K562 (cell line): Measurements from ENCODE around the gene ZNF804A. TPM values are rescaled to one million over a fixed set of nuclear protein-coding genes. Genes with fewer than 3 reads are reported as not detected.
"Not testable (repeated sequence)": the region's sequence is repeated elsewhere in the genome, so short reads cannot be mapped to it uniquely, and the experiment has no call there.

Experiments
- ATAC-seq: fragments of 200-7000 bp; cut with Tn5 transposase; 3 replicates; pipeline ENCODE4 v1.9.1; 2020; ENCODE audit warnings: moderate library complexity
- BruUV-seq: library from RNA; stranded (reverse); fragments of 400-500 nt; replicated peaks from 2 replicates; lab custom pipeline; 2021; lab: Mats Ljungman, UMichigan
- CTCF ChIA-PET: fragments of 300-600 bp; formaldehyde crosslinking; extraction: SDS; loops from one replicate; lab custom pipeline; 2021; ENCODE audit warnings: low intra/inter-chr PET ratio; lab: Yijun Ruan, JAX
- POLR2A ChIA-PET: fragments of 300-600, 350-650 bp; sonication (Branson Sonifier 250); formaldehyde crosslinking; extraction: SDS; loops from one replicate; lab custom pipeline; 2021; ENCODE audit warnings: antibody characterized with exemption, inconsistent platforms; lab: Yijun Ruan, JAX
- DNase-seq, 4 experiments: peaks; one replicate each; pipeline versions ENCODE4 v3.0.0 to v3.0.0-alpha.2; 2011 to 2018; ENCODE audit warnings: low spot score in 3 of 4, mixed read lengths in 3 of 4; ENCODE audit errors: extremely low read depth in 1 of 4
- FAIRE-seq: peaks from 2 replicates; lab custom pipeline; 2011; peaks lifted over from hg19 to GRCh38; lab: Jason Lieb, UNC
- H2AFZ ChIP-seq: 2 replicates; pipeline ENCODE4 v1.6.0; 2011; ENCODE audit warnings: low read depth, low read length, control low read depth, inconsistent platforms
- H3K27ac ChIP-seq: fragments of 200-600 bp; 3 replicates; pipeline ENCODE4 v1.8.0; 2011; ENCODE audit warnings: low read depth, mild to moderate bottlenecking, control low read depth, inconsistent platforms, low read length, moderate library complexity, mixed read lengths; ENCODE audit errors: extremely low read depth
- H3K27me3 ChIP-seq, 2 experiments: fragments of 300-600 bp in 1 of 2; 2 replicates in 1 of 2; 3 replicates in 1 of 2; pipeline versions ENCODE4 v1.6.0 to v1.8.0; 2011; ENCODE audit warnings: inconsistent platforms in 2 of 2, low read length in 2 of 2, mild to moderate bottlenecking in 1 of 2, mixed read lengths in 1 of 2, moderate library complexity in 1 of 2; ENCODE audit not compliant: control insufficient read depth in 2 of 2, insufficient read depth in 2 of 2
- H3K36me3 ChIP-seq: fragments of 300-600 bp; 3 replicates; pipeline ENCODE4 v1.8.0; 2011; ENCODE audit warnings: mild to moderate bottlenecking, low read length, inconsistent platforms; ENCODE audit not compliant: control insufficient read depth, insufficient read depth
- H3K4me1 ChIP-seq, 2 experiments: fragments of 200-600 bp in 1 of 2; replicated peaks in 1 of 2; 2 replicates in 1 of 2; 3 replicates in 1 of 2; pipeline versions ENCODE4 v1.5.1 to v1.8.0; 2011; ENCODE audit warnings: inconsistent platforms in 2 of 2, low read length in 2 of 2, mild to moderate bottlenecking in 1 of 2, mixed read lengths in 1 of 2, moderate library complexity in 1 of 2; ENCODE audit not compliant: control insufficient read depth in 2 of 2, insufficient read depth in 2 of 2
- H3K4me2 ChIP-seq: 2 replicates; pipeline ENCODE4 v1.6.1; 2011; ENCODE audit warnings: low read length, control low read depth, inconsistent platforms, mixed read lengths; ENCODE audit not compliant: insufficient read depth
- H3K4me3 ChIP-seq: fragments of 200-600 bp; sonication (generic), shearing (Covaris generic); 2 replicates; pipeline ENCODE4 v1.5.1; 2016; ENCODE audit warnings: control low read depth, inconsistent platforms
- H3K79me2 ChIP-seq: fragments of 200-600 bp; 3 replicates; pipeline ENCODE4 v1.8.0; 2011; ENCODE audit warnings: low read length, inconsistent platforms; ENCODE audit not compliant: control insufficient read depth, insufficient read depth
- H3K9ac ChIP-seq, 2 experiments: 2 replicates each; pipeline versions ENCODE4 v1.6.0 to v1.6.1; 2011; ENCODE audit warnings: low read depth in 2 of 2, low read length in 2 of 2, control low read depth in 1 of 2, inconsistent platforms in 1 of 2, mild to moderate bottlenecking in 1 of 2, mixed read lengths in 1 of 2; ENCODE audit not compliant: insufficient read depth in 1 of 2
- H3K9me1 ChIP-seq: one replicate; pipeline ENCODE4 v1.6.0; 2011; ENCODE audit warnings: inconsistent platforms, mild to moderate bottlenecking, low read length, moderate library complexity; ENCODE audit not compliant: control insufficient read depth, insufficient read depth
- H3K9me3 ChIP-seq: replicated peaks from 2 replicates; pipeline ENCODE4 v1.5.1; 2011; ENCODE audit warnings: low read depth, low read length, inconsistent platforms; ENCODE audit not compliant: control insufficient read depth, insufficient read depth
- H4K20me1 ChIP-seq: replicated peaks from 2 replicates; pipeline ENCODE4 v1.6.1; 2011; ENCODE audit warnings: low read length, inconsistent platforms, mixed read lengths; ENCODE audit not compliant: control insufficient read depth, insufficient read depth
- C11orf30 ChIP-seq: fragments of 450-650 bp; IDR thresholded peaks from 2 replicates; pipeline ENCODE4 v1.6.1; 2016; ENCODE audit warnings: low read depth, mild to moderate bottlenecking
- CBFA2T2 ChIP-seq: fragments of 450-650 bp; conservative IDR thresholded peaks from 2 replicates; pipeline ENCODE4 v1.6.1; 2017; ENCODE audit warnings: mild to moderate bottlenecking
- EP300 ChIP-seq: IDR thresholded peaks from 2 replicates; pipeline ENCODE4 v1.6.1; 2012; ENCODE audit warnings: low read length, improper control_type of control experiment
- MAFF ChIP-seq: IDR thresholded peaks from 2 replicates; pipeline ENCODE4 v1.6.1; 2012; ENCODE audit warnings: low read length, improper control_type of control experiment
- MAFG ChIP-seq: fragments of 450-650 bp; conservative IDR thresholded peaks from 2 replicates; pipeline ENCODE4 v1.6.1; 2016; ENCODE audit warnings: missing genetic modification characterization, missing compliant biosample characterization
- MAFK ChIP-seq: IDR thresholded peaks from 2 replicates; pipeline ENCODE4 v1.6.1; 2011; ENCODE audit warnings: low read length, improper control_type of control experiment
- MEIS2 ChIP-seq: fragments of 450-650 bp; IDR thresholded peaks from 2 replicates; pipeline ENCODE4 v1.6.1; 2014; ENCODE audit warnings: mild to moderate bottlenecking; ENCODE audit not compliant: partially characterized antibody
- MXI1 ChIP-seq: IDR thresholded peaks from 2 replicates; pipeline ENCODE4 v1.6.1; 2011; ENCODE audit warnings: low read depth, mild to moderate bottlenecking, improper control_type of control experiment, low read length
- ZNF316 ChIP-seq: fragments of 450-650 bp; IDR thresholded peaks from 2 replicates; pipeline ENCODE4 v1.6.1; 2016
- ZNF507 ChIP-seq: conservative IDR thresholded peaks from 2 replicates; pipeline ENCODE4 v1.6.1; 2017; ENCODE audit warnings: missing genetic modification characterization, missing compliant biosample characterization
- WGBS: fragments of 100-300 bp; shearing (Covaris generic); methylation state at CpG from one replicate; pipeline ENCODE4 v1.1.6; 2016; ENCODE audit warnings: low coverage, mixed read lengths; ENCODE audit not compliant: insufficient coverage; ENCODE audit errors: missing lambda C conversion rate; 5-methylcytosine and 5-hydroxymethylcytosine counted together
- in situ Hi-C: fragments of 300-500 bp; cut with MboI; formaldehyde crosslinking; loops from 4 replicates; pipeline ENCODE4 v1.15.0; 2018; ENCODE audit warnings: inconsistent platforms, mixed read lengths
- intact Hi-C: fragments of 100-400 bp; cut with micrococcal nuclease; formaldehyde crosslinking; loops from 2 replicates; pipeline ENCODE4 v1.14.2; 2022
- polyA plus RNA-seq, 8 experiments: library from polyadenylated mRNA; depleted of rRNA in 4 of 8; stranded (reverse) in 5 of 8; unstranded in 3 of 8; fragments of >200 nt; fragmentation: Nextera tagmentation in 2 of 8; fragmentation: Illumina TruSeq in 1 of 8; extraction: Ambion mirVana in 2 of 8; extraction: Trizol in 1 of 8; gene quantifications; 2 replicates each; pipeline versions ENCODE4 v1.2.1 to v1.2.3, GENCODE V29; 2011 to 2014; ENCODE audit warnings: inconsistent platforms in 1 of 8, missing spikeins in 1 of 8
- total RNA-seq, 7 experiments: library from RNA; depleted of rRNA in 6 of 7; stranded (reverse); fragments of >200 nt in 6 of 7; fragmentation: Illumina TruSeq in 2 of 7; extraction: Trizol in 2 of 7; gene quantifications; 2 replicates each; pipeline versions ENCODE4 v1.2.1 to v1.2.3, GENCODE V29; 2011 to 2021; ENCODE audit warnings: low replicate concordance in 1 of 7

Gene ZNF804A
- total and polyA plus RNA-seq, 9 of the 15 experiments (the other 6 are each of a cell fraction or from before 2014, with no cell fraction given): 0.01 to 1.2 (median 0.73) TPM

- TF ChIP-seq MEIS2 (peak; percentile 27), CBFA2T2 (peak; percentile 39; the same call in 1 of the 2 replicates)
Measured at GRCh38 chr2:184756885-184757284, 158.6 kb downstream of the ZNF804A start (continued).

DNA sequence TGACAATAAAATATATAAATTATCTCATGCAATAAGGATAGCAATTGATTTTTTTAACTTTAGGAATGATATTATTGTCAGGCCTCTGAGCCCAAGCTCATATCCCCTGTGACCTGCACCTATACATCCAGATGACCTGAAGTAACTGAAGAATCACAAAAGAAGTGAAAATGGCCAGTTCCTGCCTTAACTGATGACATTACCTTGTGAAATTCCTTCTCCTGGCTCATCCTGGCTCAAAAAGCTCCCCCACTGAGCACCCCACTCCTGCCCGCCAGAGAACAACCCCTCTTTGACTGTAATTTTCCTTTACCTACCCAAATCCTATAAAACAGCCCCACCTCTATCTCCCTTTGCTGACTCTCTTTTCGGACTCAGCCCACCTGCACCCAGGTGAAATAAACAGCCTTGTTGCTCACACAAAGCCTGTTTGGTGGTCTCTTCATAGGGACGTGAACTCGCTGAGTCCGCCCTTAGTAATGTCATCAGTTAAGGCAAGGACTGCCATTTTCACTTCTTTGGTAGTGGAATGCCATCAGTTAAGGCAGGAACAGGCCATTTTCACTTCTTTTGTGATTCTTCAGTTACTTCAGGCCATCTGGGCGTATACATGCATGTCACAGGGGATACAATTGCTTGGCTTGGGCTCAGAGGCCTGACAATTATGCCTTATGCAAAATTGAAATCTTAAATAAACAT, 161.4 kb downstream of the ZNF804A start:
- BruUV-seq, DNase-seq, ATAC-seq, intact Hi-C loops, H3K4me2 ChIP-seq, FAIRE-seq, H3K4me3 ChIP-seq, CTCF ChIA-PET, H3K79me2 ChIP-seq, H2AFZ ChIP-seq, H3K27ac ChIP-seq, H3K36me3 ChIP-seq, in situ Hi-C loops, H3K27me3 ChIP-seq, POLR2A ChIA-PET, H3K4me1 ChIP-seq, H3K9ac ChIP-seq, H3K9me1 ChIP-seq, H4K20me1 ChIP-seq, H3K9me3 ChIP-seq: not testable (repeated sequence)
- WGBS: 17% methylated on average over 5 of the region's 6 CpGs

GRCh38 chr2:184760931-184761330, 162.6 kb downstream of the ZNF804A start:
- CTCF ChIA-PET: no interaction called here
- DNase-seq: no peak
- in situ Hi-C loops (no loop called here), intact Hi-C loops (no loop called here)
- Histone ChIP-seq H3K27ac (no peak overlapping the region), H3K36me3 (no peaks in the 10 kb centered on the region), H3K27me3 (no peaks in the 10 kb centered on the region), H4K20me1 (no peaks in the 10 kb centered on the region), H2AFZ (no peak overlapping the region), H3K9ac (no peak overlapping the region), H3K79me2 (no peaks in the 10 kb centered on the region), H3K9me1 (no peaks in the 10 kb centered on the region), H3K4me2 (no peak overlapping the region), H3K4me1 (no peaks in the 10 kb centered on the region), H3K9me3 (no peaks in the 10 kb centered on the region), H3K4me3 (no peak overlapping the region)
- no TSS peak for BruUV-seq
- 0% methylated on average over 2 of the region's 2 CpGs for whole genome bisulfite sequencing
- POLR2A ChIA-PET: no interaction called here
- TF ChIP-seq ZNF507 (tag): no peak
- no peak for TF ChIP-seq MXI1
- TF ChIP-seq MAFK: peak; percentile 38; the same call in 1 of the 2 replicates
- TF ChIP-seq EP300: no peak
- TF ChIP-seq ZNF316: peak; percentile 75
- TF ChIP-seq MAFG (tag): peak; percentile 51; the same call in 1 of the 2 replicates
- peak; percentile 54; the same call in 1 of the 2 replicates for TF ChIP-seq C11orf30
- TF ChIP-seq MAFF: peak; percentile 69
- ATAC-seq: no peak
- no peak for FAIRE-seq
